HG03045 (cell line): Measurements from ENCODE around the gene PTPRE.

ENCODE experiments used
- ATAC-seq: cut with Tn5 transposase; IDR thresholded peaks from one replicate; pipeline ENCODE4 v1.9.1; 2021; ENCODE audit warnings: mild to moderate bottlenecking, moderate library complexity; ENCODE audit not compliant: unreplicated experiment

PTPRE gene

DNA sequence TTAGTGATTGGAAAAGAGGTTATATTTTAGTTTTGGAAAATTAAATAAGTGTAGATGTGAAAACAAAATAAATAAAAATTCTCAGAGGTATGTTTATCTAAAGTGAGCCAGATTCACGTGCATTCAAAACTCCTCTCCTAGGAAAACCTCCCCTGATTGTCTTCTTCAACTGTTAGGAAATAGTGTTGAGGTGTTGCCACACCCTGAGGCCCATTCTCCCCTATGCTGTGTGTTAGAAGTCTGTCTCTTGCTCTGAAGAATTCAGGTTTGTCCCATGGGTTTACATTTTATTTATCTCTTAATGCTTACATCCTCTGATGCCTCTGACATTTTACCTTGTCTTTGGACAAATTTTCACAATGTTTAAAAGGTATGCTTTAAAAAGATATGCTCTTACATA, 40.3 kb downstream of the PTPRE start:
- no peak for ATAC-seq

DNA sequence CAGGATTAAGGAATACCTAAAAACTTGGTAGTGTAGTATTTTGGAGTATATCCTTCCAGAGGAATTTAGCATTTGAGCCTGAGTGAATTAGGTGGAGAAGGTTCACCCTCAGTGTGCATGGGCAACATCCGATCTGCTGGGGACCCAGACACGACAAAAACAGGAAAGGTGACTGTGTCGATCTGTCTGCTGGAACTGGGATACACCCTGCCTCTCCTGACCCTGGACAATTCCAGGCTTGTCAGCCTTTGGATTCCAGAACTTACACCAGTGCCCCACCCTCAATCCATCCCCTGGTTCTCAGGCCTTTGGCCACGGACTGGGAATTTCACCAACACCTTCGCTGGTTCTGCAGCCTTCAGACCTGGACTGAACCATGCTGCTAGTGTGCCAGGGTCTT, 41.9 kb downstream of the PTPRE start:
- no peak for ATAC-seq

DNA sequence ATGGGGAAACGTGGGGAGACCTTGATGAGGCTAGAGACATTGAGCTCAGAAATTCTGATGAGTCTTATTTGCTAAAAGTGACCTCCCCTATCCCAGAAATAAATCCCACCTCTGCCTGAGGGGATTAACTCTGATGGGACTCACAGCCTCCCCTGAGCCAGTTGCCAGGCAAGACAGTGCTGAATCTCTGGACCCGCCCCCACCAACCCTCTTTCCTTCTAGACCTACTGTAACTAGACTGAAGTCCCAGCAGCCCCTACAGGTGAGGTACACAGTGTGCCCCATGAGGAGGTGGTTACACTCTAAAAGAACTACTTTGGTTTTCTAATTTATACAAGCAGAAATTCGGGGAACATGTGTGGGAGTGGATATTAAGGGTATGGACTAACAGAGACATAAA, 42.9 kb downstream of the PTPRE start:
- ATAC-seq = no peak

- ATAC-seq = no peak
Measured at GRCh38 chr10:127951861-127952574, 45.1 kb downstream of the PTPRE start.

- ATAC-seq = no peak
Measured at GRCh38 chr10:127952575-127952869, 45.6 kb downstream of the PTPRE start.

GRCh38 chr10:127952918-127953317, 46.0 kb downstream of the PTPRE start:
- no peak for ATAC-seq

- ATAC-seq = no peak
Measured at GRCh38 chr10:127953876-127954275, 47.0 kb downstream of the PTPRE start.

- no peak for ATAC-seq
Measured at GRCh38 chr10:127959428-127959827, 52.5 kb downstream of the PTPRE start.

GRCh38 chr10:127961071-127961470, 54.2 kb downstream of the PTPRE start:
- no peak for ATAC-seq

GRCh38 chr10:127962205-127962604, 55.3 kb downstream of the PTPRE start:
- ATAC-seq = no peak

DNA sequence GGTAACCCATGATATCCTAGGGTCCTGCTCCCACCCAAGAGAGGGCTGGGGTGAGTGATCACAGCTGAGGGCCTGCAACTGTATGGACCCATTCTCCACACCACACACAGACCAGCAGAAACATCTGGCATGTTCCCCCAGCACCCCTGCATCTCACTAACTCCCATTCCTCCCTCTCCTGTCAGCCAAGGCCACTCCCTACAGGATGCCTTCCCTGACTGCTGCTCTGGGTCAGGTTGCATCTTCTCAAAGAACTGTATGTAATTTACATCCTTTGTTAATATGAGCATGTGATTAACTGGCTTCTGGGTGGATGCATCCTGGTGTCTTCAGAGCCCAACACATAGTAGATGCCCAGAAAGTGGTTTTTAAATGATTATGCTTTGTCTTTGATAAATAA, 56.2 kb downstream of the PTPRE start:
- no peak for ATAC-seq

DNA sequence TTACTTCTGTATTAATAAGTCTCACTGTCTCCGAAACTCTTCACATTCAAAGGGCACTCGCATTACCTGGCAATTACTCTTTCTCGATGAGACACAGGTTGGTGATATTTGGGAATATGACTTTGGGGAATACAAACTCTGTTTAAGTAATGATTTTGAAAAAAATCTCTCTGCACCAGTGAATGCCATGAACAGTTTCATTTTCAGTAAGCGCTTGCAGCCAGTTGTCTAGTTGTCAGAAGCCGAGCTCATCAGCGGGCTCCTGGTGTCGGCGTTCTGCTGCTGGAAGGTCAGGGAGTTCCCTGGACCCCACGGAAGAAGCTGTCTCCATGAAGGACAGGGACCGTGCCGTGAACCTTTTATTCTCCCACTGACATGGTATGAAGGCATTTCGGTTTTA, 57.7 kb downstream of the PTPRE start:
- no peak for ATAC-seq

DNA sequence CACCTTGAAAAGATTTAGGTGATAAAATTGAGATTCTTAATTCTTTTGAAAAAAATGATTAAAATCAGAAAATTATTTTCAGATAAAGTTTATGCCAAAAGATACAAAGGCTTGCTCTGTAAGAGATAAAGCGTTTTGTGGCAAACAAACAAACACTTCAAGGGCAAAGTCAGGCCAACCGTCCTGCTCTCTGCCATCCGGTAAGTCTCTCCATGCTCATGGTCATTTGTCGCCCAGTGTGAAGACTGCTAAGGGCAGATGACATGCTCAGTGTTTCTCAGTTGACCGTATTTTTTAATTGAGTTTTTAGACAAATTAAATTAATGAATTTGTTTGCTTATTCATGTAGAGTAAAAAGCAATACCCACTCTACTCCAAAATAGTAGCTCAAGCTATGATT, 60.0 kb downstream of the PTPRE start:
- no peak for ATAC-seq

- no peak for ATAC-seq
Measured at GRCh38 chr10:127968027-127968441, 61.1 kb downstream of the PTPRE start.

GRCh38 chr10:127968659-127969058, 61.8 kb downstream of the PTPRE start:
- no peak for ATAC-seq

DNA sequence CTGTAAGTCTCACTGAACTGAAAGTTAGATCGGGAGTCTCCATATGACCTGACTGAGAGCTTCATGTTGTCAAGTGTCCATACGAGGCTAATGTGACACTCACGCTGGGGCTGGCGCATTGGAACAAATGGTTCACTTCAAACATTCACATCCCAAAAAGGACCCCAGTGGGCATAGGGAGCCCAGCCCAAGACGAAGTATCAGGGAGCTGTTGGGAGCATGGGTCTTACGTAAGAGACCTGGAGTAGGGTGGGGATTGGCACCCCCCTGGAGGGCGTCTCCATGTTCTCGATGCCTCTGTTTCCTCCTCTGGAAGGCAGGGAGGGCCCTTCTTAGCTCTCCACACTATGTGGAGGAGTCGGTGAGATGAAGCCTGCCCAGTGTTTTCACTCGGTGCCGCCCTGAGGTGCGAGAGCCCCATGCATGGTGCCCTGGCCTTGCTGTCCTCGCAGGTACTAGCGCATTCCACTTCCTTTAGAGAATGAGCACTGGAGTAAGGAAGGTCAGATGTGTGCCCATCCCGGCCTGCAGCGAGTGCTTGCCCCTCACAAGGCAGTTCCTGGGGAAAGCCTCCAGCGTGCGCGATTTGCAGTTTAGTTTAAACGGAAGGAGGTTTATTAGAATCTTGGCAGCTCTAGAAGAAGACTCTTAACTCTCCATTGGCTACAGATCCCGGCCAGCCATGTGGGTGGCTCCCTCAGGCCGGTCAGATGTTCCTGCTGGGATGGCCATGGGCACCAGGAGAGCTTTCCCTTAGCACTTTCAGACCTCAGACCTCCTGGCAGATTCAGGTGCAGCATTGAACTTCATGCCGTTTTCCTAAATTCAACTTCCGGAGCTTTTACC, 64.4 kb downstream of the PTPRE start:
- no peak for ATAC-seq

DNA sequence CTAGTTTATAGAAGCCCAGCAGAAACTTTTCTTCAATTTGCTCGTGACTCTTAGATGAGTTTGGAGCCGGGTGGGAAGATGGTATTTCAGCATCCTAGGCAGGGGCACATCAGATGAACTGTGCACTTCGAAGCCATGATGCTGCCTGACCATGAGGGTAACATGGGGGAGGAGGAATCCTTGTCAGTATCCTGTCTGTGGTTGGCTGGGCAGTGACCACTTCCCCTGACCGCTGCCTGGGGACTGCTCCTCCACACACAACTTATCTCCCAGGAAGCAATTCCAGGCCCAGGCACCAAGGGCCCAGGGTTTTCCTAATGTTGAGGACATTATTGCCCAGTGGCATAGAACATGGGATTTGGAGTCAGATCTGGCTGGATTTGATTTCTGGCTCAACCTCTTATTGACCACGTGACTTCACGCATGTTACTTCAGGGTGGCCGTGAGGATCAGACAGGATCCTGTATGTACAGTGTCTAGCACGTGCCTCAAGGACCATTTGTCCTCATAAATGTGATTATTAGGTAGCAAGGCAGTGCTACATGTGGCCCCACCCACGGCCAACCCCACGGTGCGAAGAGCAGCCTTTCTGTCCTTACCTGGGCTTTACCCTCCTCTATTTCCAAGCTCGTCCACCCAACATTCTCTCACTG, 65.2 kb downstream of the PTPRE start:
- ATAC-seq = no peak

- ATAC-seq = no peak
Measured at GRCh38 chr10:127972751-127973357, 66.0 kb downstream of the PTPRE start.

- ATAC-seq = no peak
Measured at GRCh38 chr10:127973791-127974311, 66.9 kb downstream of the PTPRE start.

GRCh38 chr10:127974911-127975310, 68.0 kb downstream of the PTPRE start:
- ATAC-seq = no peak

DNA sequence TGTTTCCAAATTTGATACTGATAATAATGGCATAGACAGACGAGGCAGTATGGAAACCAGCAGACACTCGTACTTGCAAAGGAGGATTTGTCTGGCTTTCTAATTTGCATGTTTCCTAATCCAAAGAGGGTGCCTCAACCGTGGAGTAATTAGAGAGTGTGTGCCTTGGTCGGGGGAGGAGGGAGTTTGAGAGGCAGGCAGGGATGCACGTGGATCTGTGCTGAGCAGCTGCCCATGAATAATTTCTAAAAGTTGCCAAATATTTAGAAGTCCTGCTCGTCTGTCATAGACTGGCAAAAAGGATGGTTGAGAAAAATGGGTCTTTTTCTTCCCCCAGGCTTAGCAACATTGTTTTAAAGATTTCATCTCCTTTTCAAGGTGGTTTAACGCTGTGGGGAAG, 69.4 kb downstream of the PTPRE start:
- ATAC-seq = no peak
